Lower leg skin (tissue), 4 donors: Measurements from ENCODE around the gene PLA2G12A. TPM values are rescaled to one million over a fixed set of nuclear protein-coding genes. Genes with fewer than 3 reads are reported as not detected.

ENCODE experiments used
- DNase-seq, 2 donors: peaks; one replicate each; pipeline ENCODE4 v3.0.0-alpha.2; 2019; ENCODE audit warnings: low spot score in 2 of 2
- H3K4me3 ChIP-seq: fragments of 200-600 bp; sonication (generic); 2 replicates; pipeline ENCODE4 v1.5.1; 2017; ENCODE audit warnings: mild to moderate bottlenecking, low read depth; ENCODE audit not compliant: poor library complexity, severe bottlenecking
- CTCF ChIP-seq, 3 donors: fragments of 450-650 bp; IDR thresholded peaks; one replicate each; pipeline ENCODE4 v1.5.1; 2016; ENCODE audit warnings: antibody characterized with exemption in 3 of 3, mild to moderate bottlenecking in 3 of 3, moderate library complexity in 2 of 3
- POLR2A ChIP-seq, 2 donors: fragments of 450-650 bp; IDR thresholded peaks; one replicate each; pipeline ENCODE4 v1.6.1; 2016 to 2017; ENCODE audit warnings: antibody characterized with exemption in 2 of 2, mild to moderate bottlenecking in 1 of 2, moderate library complexity in 1 of 2
- WGBS, 2 donors: methylation state at CpG; one replicate each; pipeline ENCODE4 v1.1.5; 2018; 5-methylcytosine and 5-hydroxymethylcytosine counted together
- intact Hi-C: fragments of 100-400 bp; cut with DNase I; formaldehyde crosslinking; loops from one replicate; pipeline ENCODE4 v1.15.0; 2023; ENCODE audit warnings: low total_unique reads
- total RNA-seq, 4 donors: library from RNA; depleted of rRNA; stranded (reverse); fragments of >200 nt; gene quantifications; one replicate each; pipeline ENCODE4 v1.1.0, GENCODE V29; 2016

PLA2G12A gene
- total RNA-seq, 4 donors from 2014 or later = 14.7 to 19.1 (median 17.4) TPM

GRCh38 chr4:109754093-109754857, 24.4 kb upstream of the PLA2G12A start:
- no peak for DNase-seq
- H3K4me3 ChIP-seq = no peak overlapping the region
- WGBS, 2 donors = 80 to 83% methylated on average over 7 of the region's 7 CpGs
- TF ChIP-seq CTCF (IDR thresholded peaks at IDR 0.05) = no peak
- TF ChIP-seq POLR2A (IDR thresholded peaks at IDR 0.05) = no peak
- intact Hi-C loops = no loop called here

- no peak overlapping the region for H3K4me3 ChIP-seq
- whole genome bisulfite sequencing, 2 donors = 0% methylated on average over 1 of the region's 1 CpG
- intact Hi-C loops = no loop called here
- TF ChIP-seq CTCF (IDR thresholded peaks at IDR 0.05) (no peak), POLR2A (IDR thresholded peaks at IDR 0.05) (no peak)
- no peak for DNase-seq
Measured at GRCh38 chr4:109752525-109752924, 22.7 kb upstream of the PLA2G12A start.

- no peak for DNase-seq
- 80% methylated on average over 4 of the region's 4 CpGs for WGBS, 2 donors
- TF ChIP-seq CTCF (IDR thresholded peaks at IDR 0.05) = no peak
- TF ChIP-seq POLR2A (IDR thresholded peaks at IDR 0.05) = no peak
- intact Hi-C loops = no loop called here
- no peak overlapping the region for H3K4me3 ChIP-seq
Measured at GRCh38 chr4:109751852-109752251, 22.0 kb upstream of the PLA2G12A start.

- H3K4me3 ChIP-seq = no peak overlapping the region
- intact Hi-C loops = no loop called here
- no peak for DNase-seq
- TF ChIP-seq POLR2A (IDR thresholded peaks at IDR 0.05) = no peak
- no peak for TF ChIP-seq CTCF (IDR thresholded peaks at IDR 0.05)
- WGBS, 2 donors = 92 to 95% methylated on average over 4 of the region's 4 CpGs
Measured at GRCh38 chr4:109750652-109751244, 20.9 kb upstream of the PLA2G12A start.

- intact Hi-C loops = no loop called here
- no peak overlapping the region for H3K4me3 ChIP-seq
- no peak for TF ChIP-seq POLR2A (IDR thresholded peaks at IDR 0.05)
- TF ChIP-seq CTCF (IDR thresholded peaks at IDR 0.05) = no peak
- 75 to 76% methylated on average over 7 of the region's 7 CpGs for WGBS, 2 donors
- DNase-seq = no peak
Measured at GRCh38 chr4:109749388-109750082, 19.7 kb upstream of the PLA2G12A start.
